Renal cortex interstitium (tissue), 11 donors: ENCODE results near the gene ADCK1. TPM values are rescaled to one million over a fixed set of nuclear protein-coding genes. Genes with fewer than 3 reads are reported as not detected.
"Not testable (repeated sequence)": the region's sequence is repeated elsewhere in the genome, so short reads cannot be mapped to it uniquely, and the experiment has no call there.

Experiments
- DNase-seq, 11 donors: peaks; one replicate each; pipeline ENCODE4 v3.0.0-alpha.2; 2013; ENCODE audit warnings: low read depth in 9 of 11, low spot score in 4 of 11; ENCODE audit errors: extremely low read depth in 1 of 11
- polyA plus RNA-seq, 3 donors: library from polyadenylated mRNA; unstranded; fragments of 120-200 nt; gene quantifications; one replicate each; pipeline ENCODE4 v1.2.1, GENCODE V29; 2013; ENCODE audit not compliant: insufficient read length in 3 of 3

Gene ADCK1
- polyA plus RNA-seq, 3 donors, result 9.0 to 11.3 (median 9.0) TPM

GRCh38 chr14:77799456-77799855 is 453 bp upstream of the ADCK1 start:
- not testable (repeated sequence) for DNase-seq

DNA sequence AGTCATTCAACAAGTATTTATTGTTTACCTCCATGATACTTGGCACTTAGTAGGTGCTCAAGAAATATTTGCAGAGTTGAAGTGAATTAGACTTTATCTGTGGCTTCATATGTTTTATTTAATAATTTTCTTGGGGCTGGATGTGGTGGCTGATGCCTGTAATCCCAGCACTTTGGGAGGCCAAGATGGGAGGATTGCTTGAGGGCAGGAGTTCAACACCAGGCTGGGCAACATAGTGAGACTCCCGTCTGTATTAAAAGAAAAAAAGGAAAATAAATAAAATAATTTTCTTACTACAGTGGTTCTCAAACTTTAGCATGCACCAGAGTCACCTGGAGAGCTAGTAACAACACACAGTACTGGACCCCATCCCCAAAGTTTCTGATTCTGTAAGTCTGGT is 905 bp downstream of the ADCK1 start:
- no peak for DNase-seq

- no peak for DNase-seq
Measured at GRCh38 chr14:77804592-77804991, 4.7 kb downstream of the ADCK1 start.

DNA sequence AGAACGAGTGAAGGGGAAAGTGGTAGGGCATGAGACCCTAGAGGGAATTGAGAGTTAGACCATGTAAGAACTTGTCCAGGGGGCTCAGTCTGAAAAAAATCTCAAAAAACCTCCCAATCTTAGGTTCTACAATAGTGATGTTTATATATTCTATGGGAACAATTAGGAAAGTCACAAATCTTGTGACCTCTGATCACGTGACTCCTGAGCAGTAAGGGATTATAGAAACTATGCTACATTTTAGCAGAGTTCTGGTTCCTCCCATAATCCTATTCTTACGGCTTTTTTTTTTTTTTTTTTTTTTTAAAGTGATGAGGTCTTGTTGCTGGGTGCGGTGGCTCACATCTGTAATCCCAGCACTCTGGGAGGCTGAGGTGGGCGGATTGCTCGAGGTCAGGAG is 5.8 kb downstream of the ADCK1 start:
- no peak for DNase-seq

DNA sequence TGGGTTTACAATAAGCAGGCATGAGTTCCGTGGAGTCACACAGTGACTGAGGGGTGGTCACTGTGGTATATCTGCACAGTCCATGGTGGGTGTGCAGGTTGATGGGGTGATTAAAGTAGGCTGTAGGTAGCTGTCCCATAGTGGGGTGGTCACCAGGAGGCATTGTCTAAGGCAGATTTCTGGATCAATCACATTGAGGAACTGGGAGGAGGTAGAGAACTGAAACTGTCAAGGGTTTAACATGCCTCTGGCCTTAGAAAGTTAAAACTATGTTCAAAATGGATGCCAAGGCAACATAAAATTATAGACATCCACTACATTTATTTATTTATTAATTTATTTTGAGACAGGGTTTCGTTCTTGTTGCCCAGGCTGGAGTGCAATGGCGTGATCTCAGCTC is 8.3 kb downstream of the ADCK1 start:
- no peak for DNase-seq

GRCh38 chr14:77809011-77809410 is 9.1 kb downstream of the ADCK1 start:
- DNase-seq, result no peak

- DNase-seq, result no peak
Measured at GRCh38 chr14:77812028-77812427, 12.1 kb downstream of the ADCK1 start.

DNA sequence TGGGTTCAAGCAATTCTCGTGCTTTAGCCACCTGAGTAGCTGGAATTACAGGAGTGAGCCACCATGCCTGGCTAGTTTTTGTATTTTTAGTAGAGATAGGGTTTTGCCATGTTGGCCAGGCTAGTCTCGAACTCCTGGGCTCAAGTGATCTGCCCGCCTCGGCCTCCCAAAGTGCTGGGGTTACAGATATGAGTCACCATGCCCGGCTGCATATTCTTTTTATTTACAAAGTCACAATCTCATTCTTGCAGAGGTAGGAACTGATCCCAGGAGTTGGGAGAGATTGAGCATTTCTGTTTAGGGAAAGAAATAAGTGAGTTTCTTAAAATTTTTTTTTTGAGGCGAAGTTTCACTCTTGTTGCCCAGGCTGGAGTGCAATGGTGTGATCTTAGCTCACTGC is 12.8 kb downstream of the ADCK1 start:
- not testable (repeated sequence) for DNase-seq

GRCh38 chr14:77822307-77822706 is 22.4 kb downstream of the ADCK1 start:
- no peak for DNase-seq

- no peak for DNase-seq
Measured at GRCh38 chr14:77822741-77823140, 22.8 kb downstream of the ADCK1 start.

DNA sequence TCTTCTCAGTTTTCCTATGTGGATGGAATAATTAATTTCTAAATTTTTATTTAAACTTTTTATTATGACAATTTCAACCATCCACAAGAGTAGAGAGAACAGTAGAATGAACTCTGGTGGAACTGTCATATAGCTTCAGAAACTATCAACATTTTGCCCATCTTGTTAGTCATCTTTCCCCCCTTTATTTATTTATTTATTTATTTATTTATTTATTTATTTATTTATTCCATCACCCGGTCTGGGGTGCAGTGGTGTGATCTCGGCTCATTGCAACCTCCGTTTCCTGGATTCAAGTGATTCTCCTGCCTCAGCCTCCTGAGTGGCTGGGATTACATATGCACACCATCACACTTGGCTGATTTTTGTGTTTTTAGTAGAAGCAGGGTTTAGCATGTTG is 23.5 kb downstream of the ADCK1 start:
- no peak for DNase-seq

DNA sequence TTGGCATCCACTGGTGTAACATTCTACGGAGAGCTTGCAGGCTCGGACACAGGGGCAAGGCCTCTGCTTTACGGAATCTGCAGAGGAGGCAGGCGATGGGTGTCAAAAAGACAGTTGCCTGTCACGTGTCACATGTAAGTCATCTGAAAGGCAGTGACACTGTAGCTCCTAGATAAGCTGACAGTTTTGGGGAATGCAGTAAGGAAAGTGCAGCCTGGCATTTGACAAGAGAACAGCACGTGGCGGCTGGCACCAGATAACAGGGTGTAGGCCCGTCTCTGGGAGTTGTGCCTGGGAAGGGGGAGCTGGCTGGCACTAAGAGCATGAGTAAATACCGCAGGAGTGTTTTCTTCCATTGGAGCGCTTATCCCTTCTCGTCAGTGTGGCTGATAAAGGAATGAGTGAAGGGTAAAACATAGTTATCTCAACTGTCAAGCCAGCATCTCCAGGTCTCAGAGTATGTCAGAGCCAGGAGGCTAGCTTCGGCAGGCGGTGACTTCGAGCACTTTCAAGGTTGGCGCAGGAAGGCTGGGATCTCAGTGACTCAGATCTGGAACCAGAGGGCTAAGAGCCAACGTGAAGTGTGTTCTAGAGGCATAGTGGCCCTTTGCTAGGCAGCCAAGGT is 26.1 kb downstream of the ADCK1 start:
- DNase-seq, result no peak

GRCh38 chr14:77830692-77831091 is 30.8 kb downstream of the ADCK1 start:
- DNase-seq, result no peak

DNA sequence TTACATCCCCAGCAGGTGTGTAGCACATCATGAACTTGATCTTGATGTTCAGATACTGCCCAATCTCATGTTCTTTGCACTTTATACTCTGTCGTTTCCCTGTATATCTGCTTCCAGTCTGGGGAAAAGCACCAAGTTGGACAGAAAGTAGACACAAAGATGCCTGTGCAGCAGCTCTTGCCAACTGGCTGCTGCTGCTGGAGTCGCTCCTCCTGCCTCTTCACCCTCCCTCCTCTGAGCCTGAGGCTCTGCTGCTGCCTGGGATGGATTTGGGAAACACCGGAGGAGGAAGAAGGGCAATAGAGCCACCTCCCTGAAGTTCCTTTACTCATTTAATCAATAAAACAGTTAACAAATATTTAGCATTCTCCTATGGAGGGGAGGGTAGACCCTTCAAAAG is 32.4 kb downstream of the ADCK1 start:
- DNase-seq, result no peak

DNA sequence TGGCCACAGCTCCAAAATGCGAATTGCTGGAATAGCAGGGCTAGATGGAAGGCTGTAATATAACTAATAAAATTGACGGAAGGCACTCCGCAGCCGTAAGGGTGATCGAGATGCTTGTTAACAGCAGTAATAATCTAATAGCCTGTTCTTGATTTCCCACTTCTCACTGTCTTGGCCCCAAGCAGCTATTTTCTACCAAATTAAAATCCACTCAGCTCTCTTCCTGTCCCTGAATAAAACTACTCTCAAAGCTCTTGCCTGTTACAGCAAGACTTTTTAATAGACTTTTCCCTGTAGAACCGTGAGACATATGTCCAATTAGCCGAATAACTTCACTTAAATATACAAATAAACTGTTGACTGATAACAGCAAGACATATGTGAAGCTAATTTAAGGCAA is 38.0 kb downstream of the ADCK1 start:
- DNase-seq, result no peak

GRCh38 chr14:77838831-77839511 is 39.1 kb downstream of the ADCK1 start:
- no peak for DNase-seq

- no peak for DNase-seq
Measured at GRCh38 chr14:77843195-77843594, 43.3 kb downstream of the ADCK1 start.

DNA sequence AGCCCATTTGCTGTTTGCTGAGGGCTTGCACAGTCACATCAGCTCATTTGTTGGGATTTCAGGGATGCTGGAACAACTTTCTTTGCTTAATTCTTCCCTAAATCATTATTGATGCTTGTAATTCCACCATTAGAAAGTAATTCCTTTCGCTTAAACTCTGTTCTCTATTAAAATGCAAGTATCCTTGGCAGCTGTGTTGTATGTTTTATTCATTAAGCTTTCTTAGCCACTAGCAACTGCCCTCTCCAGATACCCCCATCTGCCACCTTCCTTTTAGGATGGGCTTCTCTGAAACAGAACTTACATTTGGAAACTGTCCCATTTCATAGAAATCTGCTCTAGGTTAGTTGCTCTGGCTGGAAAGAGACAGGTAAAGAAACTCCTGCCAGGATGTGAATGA is 43.7 kb downstream of the ADCK1 start:
- DNase-seq, result no peak

- no peak for DNase-seq
Measured at GRCh38 chr14:77844802-77845201, 44.9 kb downstream of the ADCK1 start.

DNA sequence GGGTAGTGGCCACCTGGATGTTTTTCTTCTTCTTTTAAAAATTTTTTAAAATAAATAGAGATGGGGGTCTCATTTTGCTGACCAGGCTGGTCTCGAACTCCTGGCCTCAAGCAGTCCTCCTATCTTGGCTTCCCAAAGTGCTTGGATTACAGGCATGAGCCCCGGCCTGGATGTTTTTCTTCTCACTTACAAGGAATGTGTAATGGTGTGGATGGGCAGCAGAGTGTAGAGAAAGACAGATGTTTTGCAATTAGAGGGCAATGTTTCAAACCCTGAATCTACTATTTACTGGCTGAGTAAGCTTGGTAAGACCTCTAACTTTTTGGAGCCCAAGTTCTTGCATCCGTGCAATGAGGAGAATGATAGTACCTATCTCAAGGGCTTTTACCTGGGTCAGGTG is 48.1 kb downstream of the ADCK1 start:
- no peak for DNase-seq

GRCh38 chr14:77849711-77850110 is 49.8 kb downstream of the ADCK1 start:
- DNase-seq, result no peak
